ENCODE results near the gene SYPL2.

GRCh38 chr1:109468903-109469302, 2.6 kb downstream of the SYPL2 start:
- no peak for TF ChIP-seq CTCF (conservative IDR thresholded peaks at IDR 0.05; ENCODE audit: low read length)
- no peak for TF ChIP-seq EZH2phosphoT487 (IDR thresholded peaks at IDR 0.05; ENCODE audit: borderline replicate concordance, low read depth, low read length)
